Stimulated activated naive CD4-positive, alpha-beta T cell treated with Interleukin-2 at 50 U/mL for 16 hours (primary cell): ENCODE results near the gene CADM4.

Experiments used
- DNase-seq: peaks from one replicate; lab custom pipeline; 2025; lab: John Stamatoyannopoulos, UW

CADM4 gene

DNA sequence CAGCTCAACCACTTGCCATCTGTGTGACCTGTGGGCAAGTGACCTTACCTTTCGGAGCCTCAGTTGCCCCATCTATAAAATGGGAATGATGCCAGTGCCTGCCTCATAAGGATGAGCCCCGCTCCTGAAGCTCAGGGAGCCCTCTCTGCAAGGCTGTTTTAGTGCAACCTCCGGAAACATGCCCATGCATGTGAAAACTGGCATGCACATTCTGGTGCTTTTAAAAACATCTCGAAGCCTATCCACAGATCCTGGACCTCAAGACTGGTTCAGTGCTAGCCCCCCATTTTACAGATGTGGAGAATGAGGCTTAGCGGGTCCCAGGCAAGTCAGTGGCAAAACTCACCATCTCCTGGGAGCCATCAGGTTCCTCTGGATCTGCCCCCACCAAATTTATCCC is 5.6 kb downstream of the CADM4 start:
- DNase-seq = no peak

GRCh38 chr19:43633520-43633919 is 6.1 kb downstream of the CADM4 start:
- DNase-seq = no peak

DNA sequence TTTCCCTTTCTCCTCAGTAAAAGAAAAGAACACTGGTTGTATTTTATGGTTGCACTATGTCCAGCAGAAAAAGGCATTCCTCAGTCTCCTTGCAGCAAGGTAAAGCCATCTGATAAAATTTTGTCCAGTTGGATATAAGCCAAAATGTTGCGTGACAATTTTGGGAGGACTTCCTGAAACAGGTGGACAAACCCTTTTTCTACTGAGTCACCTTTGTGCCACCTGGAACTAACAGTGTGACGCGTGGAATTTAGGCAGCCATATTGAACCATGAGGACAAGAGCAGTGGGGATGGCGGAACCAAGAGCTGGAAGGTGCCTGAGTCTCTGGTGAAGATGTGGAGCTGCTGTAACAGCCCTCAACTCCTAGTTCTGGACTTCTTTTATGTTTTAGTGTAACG is 8.2 kb downstream of the CADM4 start:
- DNase-seq = no peak

DNA sequence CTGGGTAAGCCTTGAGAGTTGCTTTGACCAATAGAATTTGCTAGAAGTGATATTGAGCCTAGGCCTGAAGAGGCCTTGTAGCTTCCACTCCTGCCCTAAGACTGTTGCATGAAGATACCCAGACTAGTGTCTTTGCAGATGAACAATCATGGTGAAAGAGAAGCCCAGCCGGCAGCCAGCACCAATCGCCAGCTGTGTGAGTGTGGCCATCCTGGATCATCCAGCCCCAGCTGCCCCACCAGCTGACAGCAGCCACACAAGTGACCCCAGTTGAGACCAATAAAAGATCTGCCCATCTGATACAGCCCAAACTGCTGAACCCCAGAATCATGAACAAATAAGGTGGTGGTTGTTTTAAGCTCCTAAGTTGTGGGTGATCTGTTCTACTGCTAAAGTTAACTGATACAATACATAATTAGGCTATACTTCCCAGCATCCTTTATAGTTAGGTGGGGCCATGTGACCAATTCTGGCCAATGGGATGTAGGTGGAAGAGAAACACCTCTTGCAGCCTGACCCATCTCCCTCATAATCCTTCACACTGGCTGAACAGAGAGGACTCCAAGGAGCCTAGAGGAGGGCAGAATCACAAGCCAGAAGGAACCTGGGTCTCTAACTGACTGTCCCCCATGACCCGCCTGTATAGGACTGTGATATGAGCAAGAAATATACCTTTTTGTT is 10.9 kb downstream of the CADM4 start:
- no peak for DNase-seq

- DNase-seq = no peak
Measured at GRCh38 chr19:43626838-43627237, 12.8 kb downstream of the CADM4 start.

DNA sequence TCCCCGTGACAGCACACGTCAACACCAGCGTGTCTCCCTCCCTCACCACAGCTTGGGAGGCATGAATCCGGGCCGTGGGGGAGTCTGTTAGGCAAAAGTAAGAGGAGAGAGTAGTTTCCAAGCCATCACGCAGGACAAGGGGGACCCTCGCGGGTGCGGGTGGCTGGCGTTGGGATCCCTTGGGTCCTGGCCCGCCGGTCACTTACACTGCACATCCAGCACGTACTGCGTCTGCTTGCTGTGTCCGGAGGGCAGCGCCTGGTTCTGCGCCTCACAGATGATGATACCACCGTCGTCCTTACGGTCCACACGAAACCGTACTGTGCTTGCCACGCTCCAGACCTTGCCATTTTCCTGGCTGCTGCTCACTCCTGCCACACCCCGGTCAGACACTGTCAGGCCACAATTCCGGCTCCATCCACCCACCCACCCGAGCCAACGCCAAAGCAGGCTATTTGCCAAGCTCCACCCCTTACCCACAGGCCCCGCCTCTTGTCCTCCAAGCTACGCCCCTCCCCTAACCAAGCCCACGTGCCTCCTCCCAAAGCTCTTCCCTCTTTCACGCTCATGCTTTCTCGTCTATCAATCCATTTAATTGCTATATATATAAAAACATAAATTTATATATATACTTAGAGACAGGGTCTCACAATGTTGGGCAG is 13.6 kb downstream of the CADM4 start:
- DNase-seq = no peak

GRCh38 chr19:43624933-43625332 is 14.7 kb downstream of the CADM4 start:
- DNase-seq = peak; percentile 82

- no peak for DNase-seq
Measured at GRCh38 chr19:43623889-43624670, 15.6 kb downstream of the CADM4 start.

- DNase-seq = no peak
Measured at GRCh38 chr19:43622956-43623355, 16.7 kb downstream of the CADM4 start.

DNA sequence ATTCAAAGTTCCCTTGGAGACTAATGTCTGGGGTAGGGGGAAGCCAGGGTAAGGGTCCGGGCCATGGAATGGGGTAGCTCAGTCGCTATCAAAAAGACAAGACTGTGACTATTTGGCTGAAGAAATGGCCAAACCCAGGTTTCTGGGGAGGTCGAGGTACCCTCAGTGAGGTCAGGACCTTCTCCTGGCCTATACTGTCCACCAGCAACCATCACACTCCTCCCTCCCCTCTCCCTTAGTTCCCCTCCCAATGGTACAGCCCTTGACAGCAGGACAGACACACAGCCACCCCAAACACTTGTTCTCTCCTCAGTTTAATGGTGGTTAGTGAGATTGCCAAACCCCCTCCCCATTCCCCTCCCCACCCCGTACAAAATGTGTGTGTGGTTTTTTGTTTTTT is 17.6 kb downstream of the CADM4 start:
- DNase-seq = no peak

- no peak for DNase-seq
Measured at GRCh38 chr19:43620061-43621001, 19.3 kb downstream of the CADM4 start.

DNA sequence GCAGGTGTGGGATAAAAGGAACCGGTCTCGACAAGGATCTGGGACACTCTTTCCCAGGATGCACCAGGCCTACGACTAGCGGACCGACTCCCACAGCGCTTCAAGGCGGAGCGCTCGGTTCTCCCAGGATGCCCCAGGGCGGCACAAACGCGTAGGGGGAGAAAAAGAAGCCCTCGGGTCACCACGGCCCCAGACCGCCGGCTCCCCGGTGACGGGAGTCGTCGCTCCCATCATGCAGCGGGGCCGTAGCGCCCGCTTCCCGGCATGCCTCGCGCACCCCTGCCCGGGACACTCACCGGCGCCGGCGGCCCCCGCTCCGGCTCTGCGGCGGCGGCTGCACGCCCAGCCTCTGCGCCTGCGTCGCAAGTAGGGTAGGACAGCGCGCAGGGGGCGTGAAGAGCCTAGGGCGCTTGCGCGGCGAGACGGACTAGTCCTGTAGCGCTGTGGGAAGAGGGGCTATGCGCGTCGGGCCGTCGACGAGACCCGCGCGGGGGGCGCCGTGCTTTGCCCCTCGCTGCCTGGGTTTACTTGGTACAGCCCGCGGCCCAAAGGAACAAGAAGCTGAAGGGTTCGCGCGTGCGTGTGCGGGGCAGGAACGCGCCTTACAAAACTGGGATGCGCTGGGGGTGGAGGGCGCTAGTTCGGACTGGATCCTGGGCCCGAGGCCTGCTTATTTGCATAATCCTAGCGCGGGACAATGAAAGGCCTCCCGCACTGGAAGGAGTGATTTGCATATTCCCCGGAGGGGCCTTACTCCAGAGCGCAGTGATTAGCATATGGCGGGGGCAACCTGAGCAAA is 20.2 kb downstream of the CADM4 start, which contains the start of gene ZNF428:
Gene ZNF428, minus strand, starts transcription at position 368 of the 799 bp plus-strand sequence. CDS start 5,325 bp downstream, outside the sequence.
- DNase-seq = peak; percentile 87

DNA sequence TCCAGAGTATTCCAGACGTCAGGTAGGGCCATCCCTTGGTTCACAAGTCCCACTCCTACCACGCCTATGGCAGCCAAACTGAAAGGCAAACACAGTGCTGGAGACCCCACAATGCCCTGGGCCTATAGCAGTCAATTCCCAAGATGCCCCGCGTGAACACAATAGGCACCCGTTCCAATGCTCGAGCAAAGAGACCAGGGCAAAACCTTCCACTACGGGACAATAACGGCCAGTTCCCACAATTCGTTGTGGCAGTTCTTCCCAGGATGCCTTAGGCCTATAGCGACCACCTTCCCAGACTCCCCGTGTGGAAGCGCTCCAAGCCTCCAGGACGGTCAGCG is 20.8 kb downstream of the CADM4 start:
- DNase-seq = peak; percentile 36

DNA sequence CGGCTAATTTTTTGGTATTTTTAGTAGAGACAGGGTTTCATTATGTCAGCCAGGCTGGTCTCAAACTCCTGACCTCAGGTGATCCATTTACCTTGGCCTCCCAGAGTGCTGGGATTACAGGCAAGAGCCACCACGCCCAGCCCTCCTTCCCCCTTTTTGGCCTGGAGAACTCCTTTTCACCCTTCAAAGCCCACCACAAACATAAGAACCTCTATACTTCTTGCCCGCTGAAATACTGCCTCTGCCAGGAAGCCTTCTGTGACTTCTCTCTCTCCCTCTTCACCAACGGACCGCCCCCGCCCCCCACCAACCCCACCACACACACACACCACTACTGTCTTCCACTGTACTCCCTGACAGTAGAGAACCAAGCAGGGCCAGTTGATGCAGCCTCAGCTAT is 22.7 kb downstream of the CADM4 start:
- DNase-seq = no peak

DNA sequence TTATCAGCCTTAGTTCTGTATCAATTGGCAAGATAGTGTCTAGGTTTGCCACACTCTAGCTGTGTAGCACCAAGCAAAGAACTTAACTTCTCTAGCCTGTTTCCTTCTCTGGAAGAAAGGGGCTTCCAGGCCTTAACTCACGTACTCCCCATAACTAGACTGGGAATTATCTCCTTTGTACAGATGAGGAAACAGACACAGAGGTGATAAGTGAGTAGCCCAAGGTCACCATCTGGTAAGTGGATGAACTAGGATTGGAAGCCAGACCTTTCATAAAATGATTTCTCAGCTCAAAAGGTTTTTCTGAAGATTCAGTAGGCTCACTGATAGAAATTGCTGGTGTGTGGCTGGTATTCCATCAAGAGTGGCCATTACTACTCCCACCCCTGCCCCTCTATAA is 23.3 kb downstream of the CADM4 start:
- no peak for DNase-seq

GRCh38 chr19:43612374-43612773 is 27.3 kb downstream of the CADM4 start:
- no peak for DNase-seq

DNA sequence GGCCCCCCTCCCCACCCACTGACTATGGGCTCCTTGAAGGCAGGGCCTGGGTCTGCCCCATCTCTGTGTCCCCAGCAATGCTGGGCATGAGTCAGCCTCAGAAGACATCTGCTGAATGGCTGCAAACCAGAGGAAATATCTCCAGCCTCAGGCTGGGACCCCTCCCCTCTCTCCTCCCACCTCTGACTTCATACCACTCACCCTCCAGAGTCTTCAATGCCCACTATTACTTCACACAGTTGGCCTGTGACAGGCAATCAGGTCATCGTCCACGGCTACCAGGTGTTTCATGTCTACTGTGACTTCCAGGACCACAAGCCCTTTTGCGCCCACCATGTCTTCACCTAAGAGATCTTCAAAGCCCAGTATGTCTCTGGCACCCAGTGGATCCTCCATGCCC is 27.9 kb downstream of the CADM4 start, which contains the start of gene SRRM5:
Gene SRRM5, plus strand, starts transcription at position 301 of the 400 bp plus-strand sequence. Its CDS starts 34 bp downstream, at position 335.
- no peak for DNase-seq

DNA sequence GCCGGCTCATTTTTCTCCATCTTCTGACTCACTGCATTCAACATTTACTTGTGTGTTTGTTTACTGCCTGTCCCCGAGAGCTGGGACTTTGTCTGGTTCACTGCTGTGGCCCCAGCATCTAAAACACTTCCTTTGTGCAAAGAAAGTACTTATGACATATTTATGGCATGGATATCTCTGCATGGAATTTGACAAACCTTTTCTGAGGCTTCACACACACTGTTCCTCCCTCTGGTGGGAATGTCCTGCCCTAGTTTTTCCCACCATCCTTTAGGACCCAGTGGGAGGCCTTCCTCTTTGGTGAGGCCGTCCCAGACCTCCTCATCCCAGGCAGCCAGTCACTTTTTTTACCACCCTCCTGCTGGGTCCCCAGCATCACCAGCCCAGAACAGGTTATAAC is 29.2 kb downstream of the CADM4 start:
- DNase-seq = no peak

DNA sequence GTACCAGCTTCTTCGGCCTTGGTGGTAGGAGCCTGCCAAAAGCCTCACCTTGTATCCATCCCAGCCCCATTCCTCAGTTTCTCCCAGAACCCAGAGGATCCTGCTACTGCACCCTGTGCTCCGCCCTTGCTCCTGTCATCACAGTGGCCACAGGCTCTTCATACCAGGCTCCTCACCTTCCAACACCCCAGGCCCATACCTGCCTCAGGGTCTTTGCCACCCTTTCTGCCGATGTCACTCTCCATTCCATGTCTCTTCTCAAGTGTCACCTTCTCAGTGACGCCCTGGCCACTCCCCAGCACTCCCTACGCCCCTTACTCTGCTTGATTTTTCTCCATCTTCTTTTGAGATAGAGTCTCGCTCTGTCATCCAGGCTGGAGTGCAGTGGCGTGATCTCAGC is 29.8 kb downstream of the CADM4 start:
- no peak for DNase-seq

GRCh38 chr19:43607238-43608205 is 32.1 kb downstream of the CADM4 start:
- no peak for DNase-seq
